ENCODE data around the gene RALY. TPM values are rescaled to one million over a fixed set of nuclear protein-coding genes. Genes with fewer than 3 reads are reported as not detected.
A peak's percentile ranks its signal among the peaks of the same experiment; 100 is the strongest.

The RALY gene
- total RNA-seq, 1 donor from 2014 or later = 153 TPM

GRCh38 chr20:34072778-34073177 is 79.1 kb downstream of the RALY start:
- intact Hi-C loops (cut with micrococcal nuclease) = loop anchor here (5.0 kb wide), 1 partner anchor 125 kb away; no protein-coding TSS in a partner anchor

GRCh38 chr20:34074101-34074760 is 80.5 kb downstream of the RALY start:
- peaks cover 18% of the 10 kb centered on the region for H3K4me1 Mint-ChIP-seq
- H3K9me3 Mint-ChIP-seq = no peaks in the 10 kb centered on the region
- DNase-seq = no peak
- H3K36me3 Mint-ChIP-seq (ENCODE audit: low read depth) = peaks cover 26% of the 10 kb centered on the region
- H3K4me3 Mint-ChIP-seq = no peak overlapping the region
- H3K27me3 Mint-ChIP-seq = no peaks in the 10 kb centered on the region
- intact Hi-C loops (cut with micrococcal nuclease) = loop anchor here (5.0 kb wide), 1 partner anchor 127 kb away; no protein-coding TSS in a partner anchor
- peak overlapping the region; percentile 34 for H3K27ac Mint-ChIP-seq

More at GRCh38 chr20:34072778-34073177, 79.1 kb downstream of the RALY start:
- H3K4me1 Mint-ChIP-seq = peaks cover 27% of the 10 kb centered on the region
- no peaks in the 10 kb centered on the region for H3K9me3 Mint-ChIP-seq
- no peak for DNase-seq
- H3K4me3 Mint-ChIP-seq = no peak overlapping the region
- H3K36me3 Mint-ChIP-seq (ENCODE audit: low read depth) = peaks cover 21% of the 10 kb centered on the region
- H3K27ac Mint-ChIP-seq = peak overlapping the region; percentile 3
- no peaks in the 10 kb centered on the region for H3K27me3 Mint-ChIP-seq

GRCh38 chr20:34075647-34076046 is 81.9 kb downstream of the RALY start:
- Mint-ChIP-seq H3K27me3 (no peaks in the 10 kb centered on the region), H3K9me3 (no peaks in the 10 kb centered on the region), H3K4me1 (peaks cover 11% of the 10 kb centered on the region), H3K4me3 (no peak overlapping the region), H3K36me3 (ENCODE audit: low read depth) (peaks cover 29% of the 10 kb centered on the region), H3K27ac (no peak overlapping the region)
- intact Hi-C loops (cut with micrococcal nuclease) = no loop called here
- DNase-seq = no peak

GRCh38 chr20:34076952-34077351 is 83.2 kb downstream of the RALY start:
- no peaks in the 10 kb centered on the region for H3K9me3 Mint-ChIP-seq
- no peak for DNase-seq
- no peak overlapping the region for H3K4me3 Mint-ChIP-seq
- H3K4me1 Mint-ChIP-seq = peaks cover 11% of the 10 kb centered on the region
- peaks cover 32% of the 10 kb centered on the region for H3K36me3 Mint-ChIP-seq (ENCODE audit: low read depth)
- H3K27me3 Mint-ChIP-seq = no peaks in the 10 kb centered on the region
- intact Hi-C loops (cut with micrococcal nuclease) = no loop called here
- no peak overlapping the region for H3K27ac Mint-ChIP-seq

GRCh38 chr20:34078540-34078939 is 84.8 kb downstream of the RALY start:
- H3K9me3 Mint-ChIP-seq = no peaks in the 10 kb centered on the region
- intact Hi-C loops (cut with micrococcal nuclease) = no loop called here
- no peak overlapping the region for H3K4me3 Mint-ChIP-seq
- no peaks in the 10 kb centered on the region for H3K27me3 Mint-ChIP-seq
- no peak for DNase-seq
- H3K27ac Mint-ChIP-seq = no peak overlapping the region
- H3K4me1 Mint-ChIP-seq = peaks cover 6% of the 10 kb centered on the region
- peaks cover 31% of the 10 kb centered on the region for H3K36me3 Mint-ChIP-seq (ENCODE audit: low read depth)

GRCh38 chr20:34079818-34080217 is 86.1 kb downstream of the RALY start:
- DNase-seq = no peak
- Mint-ChIP-seq H3K36me3 (ENCODE audit: low read depth) (peaks cover 33% of the 10 kb centered on the region), H3K9me3 (no peaks in the 10 kb centered on the region), H3K27me3 (no peaks in the 10 kb centered on the region), H3K4me3 (no peak overlapping the region), H3K27ac (no peak overlapping the region), H3K4me1 (peaks cover 7% of the 10 kb centered on the region)
- intact Hi-C loops (cut with micrococcal nuclease) = no loop called here

GRCh38 chr20:34082232-34082887 is 88.6 kb downstream of the RALY start:
- Mint-ChIP-seq H3K4me3 (no peak overlapping the region), H3K27ac (no peak overlapping the region), H3K36me3 (ENCODE audit: low read depth) (peaks cover 36% of the 10 kb centered on the region), H3K27me3 (no peaks in the 10 kb centered on the region), H3K9me3 (no peaks in the 10 kb centered on the region), H3K4me1 (peaks cover 10% of the 10 kb centered on the region)
- intact Hi-C loops (cut with micrococcal nuclease) = no loop called here
- no peak for DNase-seq

GRCh38 chr20:34083137-34083536 is 89.4 kb downstream of the RALY start:
- Mint-ChIP-seq H3K36me3 (ENCODE audit: low read depth) (peaks cover 42% of the 10 kb centered on the region), H3K27ac (no peak overlapping the region), H3K4me1 (peaks cover 12% of the 10 kb centered on the region)

GRCh38 chr20:34083781-34084180 is 90.1 kb downstream of the RALY start:
- DNase-seq = no peak
- no peaks in the 10 kb centered on the region for H3K27me3 Mint-ChIP-seq
- peaks cover 44% of the 10 kb centered on the region for H3K36me3 Mint-ChIP-seq (ENCODE audit: low read depth)
- H3K4me1 Mint-ChIP-seq = peaks cover 14% of the 10 kb centered on the region
- no peaks in the 10 kb centered on the region for H3K9me3 Mint-ChIP-seq
- intact Hi-C loops (cut with micrococcal nuclease) = no loop called here
- peak overlapping the region; percentile 67 for H3K27ac Mint-ChIP-seq
- H3K4me3 Mint-ChIP-seq = no peak overlapping the region

More at GRCh38 chr20:34083137-34083536, 89.4 kb downstream of the RALY start:
- H3K27me3 Mint-ChIP-seq = no peaks in the 10 kb centered on the region
- H3K4me3 Mint-ChIP-seq = no peak overlapping the region
- intact Hi-C loops (cut with micrococcal nuclease) = no loop called here
- no peaks in the 10 kb centered on the region for H3K9me3 Mint-ChIP-seq
- DNase-seq = no peak

- DNase-seq = no peak
- H3K27ac Mint-ChIP-seq = peak overlapping the region; percentile 67
- no peaks in the 10 kb centered on the region for H3K27me3 Mint-ChIP-seq
- intact Hi-C loops (cut with micrococcal nuclease) = no loop called here
- H3K36me3 Mint-ChIP-seq (ENCODE audit: low read depth) = peaks cover 47% of the 10 kb centered on the region
- H3K4me1 Mint-ChIP-seq = peaks cover 14% of the 10 kb centered on the region
- no peak overlapping the region for H3K4me3 Mint-ChIP-seq
- no peaks in the 10 kb centered on the region for H3K9me3 Mint-ChIP-seq
Observed at GRCh38 chr20:34084227-34084923, 90.7 kb downstream of the RALY start.

GRCh38 chr20:34085544-34086040 is 91.9 kb downstream of the RALY start:
- H3K27ac Mint-ChIP-seq = peak overlapping the region; percentile 6

GRCh38 chr20:34088305-34089174 is 94.8 kb downstream of the RALY start:
- H3K9me3 Mint-ChIP-seq = no peaks in the 10 kb centered on the region
- H3K36me3 Mint-ChIP-seq (ENCODE audit: low read depth) = peaks cover 68% of the 10 kb centered on the region
- peak overlapping the region; percentile 34 for H3K27ac Mint-ChIP-seq
- intact Hi-C loops (cut with micrococcal nuclease) = no loop called here
- no peaks in the 10 kb centered on the region for H3K27me3 Mint-ChIP-seq
- DNase-seq = no peak
- peaks cover 16% of the 10 kb centered on the region for H3K4me1 Mint-ChIP-seq
- H3K4me3 Mint-ChIP-seq = no peak overlapping the region

More at GRCh38 chr20:34085544-34086040, 91.9 kb downstream of the RALY start:
- Mint-ChIP-seq H3K27me3 (no peaks in the 10 kb centered on the region), H3K36me3 (ENCODE audit: low read depth) (peaks cover 54% of the 10 kb centered on the region), H3K4me1 (peaks cover 14% of the 10 kb centered on the region), H3K4me3 (no peak overlapping the region), H3K9me3 (no peaks in the 10 kb centered on the region)
- DNase-seq = no peak
- intact Hi-C loops (cut with micrococcal nuclease) = no loop called here

GRCh38 chr20:34089175-34089479 is 95.4 kb downstream of the RALY start:
- H3K4me1 Mint-ChIP-seq = peaks cover 11% of the 10 kb centered on the region
- no peak overlapping the region for H3K4me3 Mint-ChIP-seq
- no peaks in the 10 kb centered on the region for H3K9me3 Mint-ChIP-seq
- intact Hi-C loops (cut with micrococcal nuclease) = no loop called here
- DNase-seq = no peak
- H3K36me3 Mint-ChIP-seq (ENCODE audit: low read depth) = peaks cover 71% of the 10 kb centered on the region
- no peaks in the 10 kb centered on the region for H3K27me3 Mint-ChIP-seq
- no peak overlapping the region for H3K27ac Mint-ChIP-seq
